HepG2 (cell line): Measurements from ENCODE around the gene SASH1.

ENCODE experiments used
- ARNT ChIP-seq: fragments of 450-650 bp; IDR thresholded peaks from 2 replicates; pipeline ENCODE4 v1.6.1; 2017
- CTCF ChIP-seq: sonication (generic); formaldehyde crosslinking; IDR thresholded peaks from 2 replicates; pipeline ENCODE4 v1.5.0; 2020; ENCODE audit warnings: mild to moderate bottlenecking, missing genetic modification reagents, moderate library complexity
- MLXIP ChIP-seq: sonication (generic); formaldehyde crosslinking; IDR thresholded peaks from 2 replicates; pipeline ENCODE4 v1.9.0; 2021; ENCODE audit warnings: missing genetic modification reagents, borderline replicate concordance
- PHF5A ChIP-seq: IDR thresholded peaks from one replicate; pipeline ENCODE4 v1.6.1; 2018; ENCODE audit warnings: low read depth, missing genetic modification reagents; ENCODE audit not compliant: unreplicated experiment
- SRSF9 ChIP-seq: fragments of 200-400 bp; formaldehyde crosslinking; IDR thresholded peaks from 2 replicates; pipeline ENCODE4 v1.6.1; 2018; ENCODE audit warnings: borderline replicate concordance, mild to moderate bottlenecking, low read depth, low read length; ENCODE audit not compliant: insufficient read depth, poor library complexity, severe bottlenecking
- SUZ12 ChIP-seq: fragments of 150-350 bp; IDR thresholded peaks from 2 replicates; pipeline ENCODE4 v1.6.1; 2014; ENCODE audit warnings: low read depth, low read length
- ZNF121 ChIP-seq: sonication (generic); formaldehyde crosslinking; IDR thresholded peaks from 2 replicates; pipeline ENCODE4 v1.5.0; 2020; ENCODE audit warnings: mild to moderate bottlenecking, missing genetic modification reagents
- ZNF263 ChIP-seq: sonication (generic); formaldehyde crosslinking; IDR thresholded peaks from 2 replicates; pipeline ENCODE4 v1.4.0; 2020; ENCODE audit warnings: missing genetic modification reagents
- ZNF503 ChIP-seq: sonication (generic); formaldehyde crosslinking; IDR thresholded peaks from 2 replicates; pipeline ENCODE4 v1.4.0; 2020; ENCODE audit warnings: missing genetic modification reagents
- ZNF563 ChIP-seq: sonication (generic); formaldehyde crosslinking; IDR thresholded peaks from 2 replicates; pipeline ENCODE4 v1.8.0; 2022; ENCODE audit warnings: mild to moderate bottlenecking, moderate library complexity, missing genetic modification reagents
- ZNF652 ChIP-seq: IDR thresholded peaks from 2 replicates; pipeline ENCODE4 v1.6.1; 2016; ENCODE audit warnings: low read depth, borderline replicate concordance

GRCh38 chr6:148464319-148465010 is 121.8 kb downstream of the SASH1 start:
- peak; percentile 87 for TF ChIP-seq CTCF
- TF ChIP-seq ZNF503 (CRISPR knock-in tag) = no peak
- TF ChIP-seq ZNF263 = no peak
- no peak for TF ChIP-seq ARNT
- TF ChIP-seq MLXIP (CRISPR knock-in tag) = no peak
- TF ChIP-seq SRSF9 = no peak
- no peak for TF ChIP-seq SUZ12
- no peak for TF ChIP-seq ZNF563 (CRISPR knock-in tag)
- no peak for TF ChIP-seq ZNF121
- no peak for TF ChIP-seq PHF5A (CRISPR knock-in tag)
- no peak for TF ChIP-seq ZNF652
